Keratinocyte (primary cell): ENCODE data around the gene SCCPDH. TPM values are rescaled to one million over a fixed set of nuclear protein-coding genes. Genes with fewer than 3 reads are reported as not detected.

Experiments
- DNase-seq: peaks from one replicate; pipeline ENCODE4 v3.0.0-alpha.2; 2011; ENCODE audit warnings: low read depth, missing footprints, low spot score
- FAIRE-seq: peaks from 2 replicates; lab custom pipeline; 2011; peaks lifted over from hg19 to GRCh38; lab: Jason Lieb, UNC
- H2AFZ ChIP-seq: 2 replicates; pipeline ENCODE4 v1.6.0; 2012; ENCODE audit warnings: low read length, control low read depth, inconsistent platforms; ENCODE audit not compliant: control insufficient read depth
- H3K27ac ChIP-seq: 2 replicates; pipeline ENCODE4 v1.5.1; 2011; ENCODE audit warnings: low read length; ENCODE audit not compliant: control insufficient read depth, insufficient read depth
- H3K27me3 ChIP-seq: 3 replicates; pipeline ENCODE4 v1.6.0; 2011; ENCODE audit warnings: low read length; ENCODE audit not compliant: control insufficient read depth, insufficient read depth; ENCODE audit errors: extremely low read depth
- H3K36me3 ChIP-seq, 2 experiments: 2 replicates in 1 of 2; 3 replicates in 1 of 2; pipeline ENCODE4 v1.5.1; 2011; ENCODE audit warnings: low read length in 2 of 2, mild to moderate bottlenecking in 1 of 2; ENCODE audit not compliant: control insufficient read depth in 2 of 2, insufficient read depth in 2 of 2; ENCODE audit errors: extremely low read depth in 1 of 2
- H3K4me1 ChIP-seq: 3 replicates; pipeline ENCODE4 v1.5.1; 2011; ENCODE audit warnings: low read length; ENCODE audit not compliant: control insufficient read depth, insufficient read depth; ENCODE audit errors: extremely low read depth
- H3K4me2 ChIP-seq: 3 replicates; pipeline ENCODE4 v1.6.0; 2011; ENCODE audit warnings: low read depth, low read length; ENCODE audit not compliant: control insufficient read depth, insufficient read depth; ENCODE audit errors: extremely low read depth
- H3K4me3 ChIP-seq, 3 experiments: fragments of 200-600 bp in 1 of 3; sonication (generic) in 1 of 3; 2 replicates in 2 of 3; 3 replicates in 1 of 3; pipeline ENCODE4 v1.5.1; 2011 to 2016; ENCODE audit warnings: low read length in 3 of 3, mild to moderate bottlenecking in 3 of 3, control low read depth in 2 of 3, inconsistent platforms in 1 of 3, low read depth in 1 of 3, mixed read lengths in 1 of 3, mixed run types in 1 of 3, moderate library complexity in 1 of 3; ENCODE audit not compliant: control insufficient read depth in 2 of 3, insufficient read depth in 2 of 3; ENCODE audit errors: extremely low read depth in 1 of 3
- H3K79me2 ChIP-seq: 2 replicates; pipeline ENCODE4 v1.6.0; 2012; ENCODE audit warnings: low read length; ENCODE audit not compliant: control insufficient read depth, insufficient read depth
- H3K9ac ChIP-seq: 3 replicates; pipeline ENCODE4 v1.6.0; 2011; ENCODE audit warnings: low read length; ENCODE audit not compliant: control insufficient read depth, insufficient read depth; ENCODE audit errors: extremely low read depth
- H3K9me1 ChIP-seq: 3 replicates; pipeline ENCODE4 v1.6.0; 2011; ENCODE audit warnings: low read length; ENCODE audit not compliant: control insufficient read depth, insufficient read depth; ENCODE audit errors: extremely low read depth
- H3K9me3 ChIP-seq: 2 replicates; pipeline ENCODE4 v1.5.1; 2012; ENCODE audit warnings: low read depth, low read length; ENCODE audit not compliant: control insufficient read depth
- H4K20me1 ChIP-seq: 3 replicates; pipeline ENCODE4 v1.6.0; 2011; ENCODE audit warnings: low read length; ENCODE audit not compliant: control insufficient read depth, insufficient read depth; ENCODE audit errors: extremely low read depth
- CTCF ChIP-seq, 3 experiments: IDR thresholded peaks in 1 of 3; conservative IDR thresholded peaks in 1 of 3; optimal IDR thresholded peaks in 1 of 3; 2 replicates in 2 of 3; 3 replicates in 1 of 3; pipeline versions ENCODE3 to v1.5.1; 2011; ENCODE audit warnings: low read length in 3 of 3, mild to moderate bottlenecking in 3 of 3, moderate library complexity in 2 of 3, control low read depth in 1 of 3, inconsistent platforms in 1 of 3; ENCODE audit not compliant: insufficient read depth in 2 of 3; ENCODE audit errors: extremely low read depth in 1 of 3
- EZH2 ChIP-seq: IDR thresholded peaks from one replicate; pipeline ENCODE4 v1.6.1; 2012; ENCODE audit warnings: inconsistent platforms, mild to moderate bottlenecking, low read length, moderate library complexity
- dilution Hi-C: fragments of 300-500 bp; cut with MboI; formaldehyde crosslinking; loops from one replicate; pipeline ENCODE4 v1.7.0; 2020; ENCODE audit warnings: low sequenced_read_pairs; ENCODE audit not compliant: extremely low pct_ligation_motif_present
- polyA plus RNA-seq, 5 experiments: library from polyadenylated mRNA; depleted of rRNA in 3 of 5; stranded (reverse) in 3 of 5; stranded (forward) in 1 of 5; unstranded in 1 of 5; fragments of >200 nt; gene quantifications; 1 replicate in 1 of 5; 2 replicates in 3 of 5; 3 replicates in 1 of 5; pipeline versions ENCODE4 v1.2.1 to v1.2.3, GENCODE V29; 2011 to 2012; ENCODE audit warnings: missing spikeins in 2 of 5, low read depth in 1 of 5, low replicate concordance in 1 of 5

The SCCPDH gene
- polyA plus RNA-seq, 1 donor (not counting 4 experiments of a cell fraction or from before 2014, with no cell fraction given): 4.3 TPM

DNA sequence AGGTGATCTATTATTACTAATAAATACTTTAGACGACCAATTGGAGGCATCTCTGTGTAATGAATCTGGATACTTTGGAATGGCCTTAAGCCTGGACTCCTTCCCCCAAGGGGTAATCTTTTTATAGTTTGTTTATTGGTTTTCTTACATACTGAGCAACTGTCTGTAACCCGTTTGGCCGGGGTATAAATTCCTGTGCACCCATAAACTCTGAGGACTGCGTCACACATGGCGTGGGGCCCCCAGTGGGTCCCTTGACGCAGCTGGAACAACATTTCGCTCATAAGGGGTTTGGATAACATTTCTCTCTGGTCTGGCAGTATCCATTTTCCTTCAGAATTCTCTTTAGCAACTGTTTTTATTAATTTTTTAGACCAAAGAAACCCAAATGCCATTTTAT, 26.5 kb downstream of the SCCPDH start:
- Histone ChIP-seq H3K9me1 (no peaks in the 10 kb centered on the region), H3K27me3 (no peaks in the 10 kb centered on the region), H3K9me3 (no peaks in the 10 kb centered on the region), H4K20me1 (no peaks in the 10 kb centered on the region), H3K36me3 (no peaks in the 10 kb centered on the region), H3K27ac (no peak overlapping the region), H3K4me2 (no peak overlapping the region), H2AFZ (no peak overlapping the region), H3K79me2 (no peaks in the 10 kb centered on the region), H3K4me3 (no peak overlapping the region), H3K9ac (no peak overlapping the region), H3K4me1 (no peaks in the 10 kb centered on the region)
- dilution Hi-C loops: no loop called here
- TF ChIP-seq CTCF (optimal IDR thresholded peaks at IDR 0.05 in 1 of 3, IDR thresholded peaks at IDR 0.05 in 1 of 3, conservative IDR thresholded peaks at IDR 0.05 in 1 of 3; ENCODE audit: extremely low read depth in 1 of 3, insufficient read depth in 2 of 3, low read length in 3 of 3) (no peak), EZH2 (no peak)
- DNase-seq (no peak), FAIRE-seq (no peak)

GRCh38 chr1:246753670-246754535, 29.7 kb downstream of the SCCPDH start:
- no peak overlapping the region for H2AFZ ChIP-seq
- dilution Hi-C loops: no loop called here
- DNase-seq: no peak

More at GRCh38 chr1:246753670-246754535, 29.7 kb downstream of the SCCPDH start:
- H3K36me3 ChIP-seq: no peaks in the 10 kb centered on the region
- H3K4me3 ChIP-seq: no peak overlapping the region
- H3K4me2 ChIP-seq: no peak overlapping the region
- no peak for FAIRE-seq
- H4K20me1 ChIP-seq: no peaks in the 10 kb centered on the region
- H3K9me1 ChIP-seq: no peaks in the 10 kb centered on the region
- no peak overlapping the region for H3K9ac ChIP-seq
- no peaks in the 10 kb centered on the region for H3K9me3 ChIP-seq
- no peak overlapping the region for H3K27ac ChIP-seq
- H3K79me2 ChIP-seq: no peaks in the 10 kb centered on the region
- no peaks in the 10 kb centered on the region for H3K27me3 ChIP-seq
- H3K4me1 ChIP-seq: no peaks in the 10 kb centered on the region
- TF ChIP-seq EZH2: no peak
- peak; percentile 68 to 85 (median 81) for TF ChIP-seq CTCF (optimal IDR thresholded peaks at IDR 0.05 in 1 of 3, IDR thresholded peaks at IDR 0.05 in 1 of 3, conservative IDR thresholded peaks at IDR 0.05 in 1 of 3; ENCODE audit: extremely low read depth in 1 of 3, insufficient read depth in 2 of 3, low read length in 3 of 3)
